Fibroblast of lung (primary cell): ENCODE results near the gene CGNL1. TPM values are rescaled to one million over a fixed set of nuclear protein-coding genes. Genes with fewer than 3 reads are reported as not detected.

Source experiments
- DNase-seq, 2 donors: peaks; one replicate each; pipeline versions ENCODE4 v3.0.0 to v3.0.0-alpha.2; 2010; ENCODE audit warnings: low read depth in 2 of 2
- H2AFZ ChIP-seq: 2 replicates; pipeline ENCODE4 v1.5.1; 2012; ENCODE audit warnings: low read length, control low read depth, inconsistent platforms
- H3K27ac ChIP-seq: 2 replicates; pipeline ENCODE4 v1.5.1; 2011; ENCODE audit warnings: low read length, control low read depth; ENCODE audit not compliant: insufficient read depth
- H3K27me3 ChIP-seq: 2 replicates; pipeline ENCODE4 v1.5.1; 2011; ENCODE audit warnings: mild to moderate bottlenecking, low read length; ENCODE audit not compliant: control insufficient read depth, insufficient read depth
- H3K36me3 ChIP-seq: 2 replicates; pipeline ENCODE4 v1.5.1; 2011; ENCODE audit warnings: low read length; ENCODE audit not compliant: control insufficient read depth, insufficient read depth
- H3K4me1 ChIP-seq: 2 replicates; pipeline ENCODE4 v1.5.1; 2011; ENCODE audit warnings: low read length; ENCODE audit not compliant: control insufficient read depth, insufficient read depth; ENCODE audit errors: extremely low read depth
- H3K4me2 ChIP-seq: 2 replicates; pipeline ENCODE4 v1.5.1; 2011; ENCODE audit warnings: low read length, control low read depth; ENCODE audit not compliant: insufficient read depth; ENCODE audit errors: extremely low read depth
- H3K4me3 ChIP-seq, 4 experiments: fragments of 200-600 bp in 1 of 4; sonication (generic) in 1 of 4; replicated peaks in 1 of 4; 2 replicates each; pipeline ENCODE4 v1.5.1; 2011 to 2016; ENCODE audit warnings: low read length in 4 of 4, low read depth in 3 of 4, mild to moderate bottlenecking in 3 of 4, control low read depth in 2 of 4, inconsistent platforms in 1 of 4, mixed read lengths in 1 of 4; ENCODE audit not compliant: insufficient read depth in 1 of 4; ENCODE audit errors: control extremely low read depth in 1 of 4
- H3K79me2 ChIP-seq: 2 replicates; pipeline ENCODE4 v1.5.1; 2012; ENCODE audit warnings: mild to moderate bottlenecking, low read length, inconsistent platforms; ENCODE audit not compliant: control insufficient read depth, insufficient read depth
- H3K9ac ChIP-seq: 2 replicates; pipeline ENCODE4 v1.5.1; 2011; ENCODE audit warnings: mild to moderate bottlenecking, low read length, control low read depth; ENCODE audit not compliant: insufficient read depth
- H3K9me3 ChIP-seq: 2 replicates; pipeline ENCODE4 v1.5.1; 2012; ENCODE audit warnings: low read depth, low read length; ENCODE audit not compliant: control insufficient read depth, insufficient read depth
- H4K20me1 ChIP-seq: 2 replicates; pipeline ENCODE4 v1.5.1; 2011; ENCODE audit warnings: low read length; ENCODE audit not compliant: control insufficient read depth, insufficient read depth; ENCODE audit errors: extremely low read depth
- EZH2 ChIP-seq: IDR thresholded peaks from 2 replicates; pipeline ENCODE4 v1.5.1; 2012; ENCODE audit warnings: low read length, control low read depth, mild to moderate bottlenecking; ENCODE audit errors: missing control alignments
- polyA plus RNA-seq, 2 donors: library from polyadenylated mRNA; depleted of rRNA in 1 of 2; stranded (reverse) in 1 of 2; unstranded in 1 of 2; fragments of >200 nt; gene quantifications; 2 replicates each; pipeline ENCODE4 v1.2.1, GENCODE V29; 2011 to 2012; ENCODE audit warnings: missing spikeins in 1 of 2
- total RNA-seq: library from RNA; depleted of rRNA; stranded (reverse); fragments of >200 nt; gene quantifications from 2 replicates; pipeline ENCODE4 v1.2.1, GENCODE V29; 2014
- TF ChIP-seq, protein P1 (sequence below), 2 donors: IDR thresholded peaks in 1 of 2; conservative IDR thresholded peaks in 1 of 2; 1 replicate in 1 of 2; 2 replicates in 1 of 2; pipeline ENCODE4 v1.5.1; 2011 to 2012; ENCODE audit warnings: low read length in 2 of 2, control low read depth in 1 of 2, inconsistent platforms in 1 of 2, low read depth in 1 of 2, mild to moderate bottlenecking in 1 of 2

The CGNL1 gene
- total and polyA plus RNA-seq, 2 donors (not counting 1 experiment from before 2014, with no cell fraction given): 0.18 to 6.1 TPM

GRCh38 chr15:57509965-57510364, 133.7 kb downstream of the CGNL1 start:
- no peak overlapping the region for H3K4me2 ChIP-seq

GRCh38 chr15:57510647-57511046, 134.3 kb downstream of the CGNL1 start:
- Histone ChIP-seq H3K27ac (no peak overlapping the region), H2AFZ (no peak overlapping the region)

More at GRCh38 chr15:57509965-57510364, 133.7 kb downstream of the CGNL1 start:
- Histone ChIP-seq H3K27me3 (no peaks in the 10 kb centered on the region), H3K4me3 (no peak overlapping the region), H3K4me1 (no peaks in the 10 kb centered on the region), H4K20me1 (no peaks in the 10 kb centered on the region), H2AFZ (no peak overlapping the region), H3K27ac (no peak overlapping the region), H3K79me2 (no peaks in the 10 kb centered on the region), H3K9ac (no peak overlapping the region), H3K36me3 (no peaks in the 10 kb centered on the region), H3K9me3 (no peaks in the 10 kb centered on the region)
- no peak for TF ChIP-seq EZH2
- TF ChIP-seq, protein P1, sequence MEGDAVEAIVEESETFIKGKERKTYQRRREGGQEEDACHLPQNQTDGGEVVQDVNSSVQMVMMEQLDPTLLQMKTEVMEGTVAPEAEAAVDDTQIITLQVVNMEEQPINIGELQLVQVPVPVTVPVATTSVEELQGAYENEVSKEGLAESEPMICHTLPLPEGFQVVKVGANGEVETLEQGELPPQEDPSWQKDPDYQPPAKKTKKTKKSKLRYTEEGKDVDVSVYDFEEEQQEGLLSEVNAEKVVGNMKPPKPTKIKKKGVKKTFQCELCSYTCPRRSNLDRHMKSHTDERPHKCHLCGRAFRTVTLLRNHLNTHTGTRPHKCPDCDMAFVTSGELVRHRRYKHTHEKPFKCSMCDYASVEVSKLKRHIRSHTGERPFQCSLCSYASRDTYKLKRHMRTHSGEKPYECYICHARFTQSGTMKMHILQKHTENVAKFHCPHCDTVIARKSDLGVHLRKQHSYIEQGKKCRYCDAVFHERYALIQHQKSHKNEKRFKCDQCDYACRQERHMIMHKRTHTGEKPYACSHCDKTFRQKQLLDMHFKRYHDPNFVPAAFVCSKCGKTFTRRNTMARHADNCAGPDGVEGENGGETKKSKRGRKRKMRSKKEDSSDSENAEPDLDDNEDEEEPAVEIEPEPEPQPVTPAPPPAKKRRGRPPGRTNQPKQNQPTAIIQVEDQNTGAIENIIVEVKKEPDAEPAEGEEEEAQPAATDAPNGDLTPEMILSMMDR (conservative IDR thresholded peaks at IDR 0.05 in 1 of 2, IDR thresholded peaks at IDR 0.05 in 1 of 2; ENCODE audit: low read depth in 1 of 2, low read length in 2 of 2): no peak
- peak in 1 of 2 donors; percentile 34 for DNase-seq

DNA sequence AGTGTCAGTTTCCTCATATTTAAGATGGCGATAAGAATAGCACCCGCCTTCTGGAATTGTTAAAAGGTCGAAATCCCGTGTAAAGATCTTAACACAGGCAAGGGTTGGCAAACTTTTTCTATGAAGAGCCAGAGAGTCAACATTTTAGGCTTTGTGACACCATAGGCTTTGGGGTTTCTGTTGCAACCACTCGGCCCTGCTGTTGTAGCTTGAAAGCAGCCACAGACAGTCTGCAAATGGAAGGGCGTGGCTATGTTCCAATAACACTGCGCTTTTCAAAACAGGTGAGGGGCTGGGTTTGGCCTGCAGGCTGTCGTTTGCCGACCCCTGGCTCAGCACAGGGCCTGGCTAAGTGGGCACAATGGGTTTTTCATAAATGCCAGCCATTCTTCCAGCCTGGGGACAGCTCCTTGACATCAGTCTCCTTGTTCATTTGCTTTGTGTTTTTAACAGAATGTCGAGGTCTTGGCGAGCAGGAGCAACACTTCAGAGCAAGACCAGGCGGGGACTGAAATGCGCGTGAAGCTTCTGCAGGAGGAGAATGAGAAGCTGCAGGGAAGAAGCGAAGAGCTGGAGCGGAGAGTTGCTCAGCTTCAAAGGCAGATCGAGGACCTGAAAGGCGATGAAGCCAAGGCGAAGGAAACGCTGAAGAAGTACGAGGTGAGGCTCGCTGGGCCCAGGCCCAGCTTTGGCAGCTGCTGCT, 140.2 kb downstream of the CGNL1 start:
- H3K4me1 ChIP-seq: no peaks in the 10 kb centered on the region
- no peaks in the 10 kb centered on the region for H3K27me3 ChIP-seq
- no peak for TF ChIP-seq EZH2
- TF ChIP-seq, protein P1 (conservative IDR thresholded peaks at IDR 0.05 in 1 of 2, IDR thresholded peaks at IDR 0.05 in 1 of 2; ENCODE audit: low read depth in 1 of 2, low read length in 2 of 2): no peak

More at GRCh38 chr15:57510647-57511046, 134.3 kb downstream of the CGNL1 start:
- Histone ChIP-seq H3K36me3 (no peaks in the 10 kb centered on the region), H3K79me2 (no peaks in the 10 kb centered on the region), H4K20me1 (no peaks in the 10 kb centered on the region), H3K4me2 (no peak overlapping the region), H3K4me3 (no peak overlapping the region), H3K27me3 (no peaks in the 10 kb centered on the region), H3K9ac (no peak overlapping the region), H3K9me3 (no peaks in the 10 kb centered on the region), H3K4me1 (no peaks in the 10 kb centered on the region)
- no peak for TF ChIP-seq EZH2
- TF ChIP-seq, protein P1 (conservative IDR thresholded peaks at IDR 0.05 in 1 of 2, IDR thresholded peaks at IDR 0.05 in 1 of 2; ENCODE audit: low read depth in 1 of 2, low read length in 2 of 2): no peak
- DNase-seq: peak; percentile 90 to 91

More for the DNA sequence above, 140.2 kb downstream of the CGNL1 start:
- no peaks in the 10 kb centered on the region for H3K36me3 ChIP-seq
- H3K4me3 ChIP-seq: no peak overlapping the region
- no peak overlapping the region for H3K27ac ChIP-seq
- no peak overlapping the region for H3K9ac ChIP-seq
- no peak for DNase-seq
- no peak overlapping the region for H2AFZ ChIP-seq
- H3K79me2 ChIP-seq: no peaks in the 10 kb centered on the region
- no peaks in the 10 kb centered on the region for H3K9me3 ChIP-seq
- H4K20me1 ChIP-seq: no peaks in the 10 kb centered on the region
- no peak overlapping the region for H3K4me2 ChIP-seq
